22Rv1 (cell line): ENCODE measurements around the gene NFKB1.
"Not testable (repeated sequence)": the region's sequence is repeated elsewhere in the genome, so short reads cannot be mapped to it uniquely, and the experiment has no call there.

Source experiments
- ZFX ChIP-seq: fragments of 450-650 bp; IDR thresholded peaks from 2 replicates; pipeline ENCODE4 v1.6.1; 2017; ENCODE audit warnings: antibody characterized with exemption, borderline replicate concordance
- TF ChIP-seq, protein P1 (sequence below): fragments of 450-650 bp; IDR thresholded peaks from 2 replicates; pipeline ENCODE4 v1.5.1; 2017; ENCODE audit warnings: mild to moderate bottlenecking

DNA sequence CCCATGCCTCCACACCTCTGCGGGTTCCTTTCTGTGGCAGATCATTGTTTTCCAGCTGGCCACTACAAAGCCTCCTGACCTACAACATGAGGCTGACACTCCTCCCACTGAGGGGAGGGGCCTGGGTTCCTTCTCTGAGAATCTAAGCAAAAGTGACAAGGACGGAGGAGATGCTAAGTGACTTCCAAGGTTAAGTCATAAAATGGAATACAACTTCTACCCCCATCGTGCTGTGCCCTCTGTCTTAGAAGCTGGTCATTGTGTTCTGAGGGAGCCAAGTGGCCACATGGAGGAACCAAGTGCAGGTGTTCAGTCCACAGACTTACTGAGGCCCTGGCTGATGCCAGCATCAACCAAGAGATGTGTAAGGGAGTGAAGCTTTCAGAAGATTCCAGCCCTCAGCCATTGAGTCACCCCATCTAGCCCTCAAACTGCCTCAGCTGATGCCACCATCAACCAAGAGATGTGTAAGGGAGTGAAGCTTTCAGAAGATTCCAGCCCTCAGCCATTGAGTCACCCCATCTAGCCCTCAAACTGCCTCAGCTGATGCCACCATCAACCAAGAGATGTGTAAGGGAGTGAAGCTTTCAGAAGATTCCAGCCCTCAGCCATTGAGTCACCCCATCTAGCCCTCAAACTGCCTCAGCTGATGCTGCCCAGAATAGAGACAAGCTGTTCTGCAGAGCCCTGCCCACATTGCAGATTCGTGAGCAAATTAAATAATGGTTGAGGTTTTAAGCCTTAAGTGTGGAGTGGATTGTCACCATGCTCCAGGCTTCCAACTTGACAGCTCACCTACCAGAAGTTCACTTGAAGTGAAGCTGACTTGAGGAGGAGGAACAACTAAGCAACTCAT, 118.8 kb downstream of the NFKB1 start:
- TF ChIP-seq, protein P1, sequence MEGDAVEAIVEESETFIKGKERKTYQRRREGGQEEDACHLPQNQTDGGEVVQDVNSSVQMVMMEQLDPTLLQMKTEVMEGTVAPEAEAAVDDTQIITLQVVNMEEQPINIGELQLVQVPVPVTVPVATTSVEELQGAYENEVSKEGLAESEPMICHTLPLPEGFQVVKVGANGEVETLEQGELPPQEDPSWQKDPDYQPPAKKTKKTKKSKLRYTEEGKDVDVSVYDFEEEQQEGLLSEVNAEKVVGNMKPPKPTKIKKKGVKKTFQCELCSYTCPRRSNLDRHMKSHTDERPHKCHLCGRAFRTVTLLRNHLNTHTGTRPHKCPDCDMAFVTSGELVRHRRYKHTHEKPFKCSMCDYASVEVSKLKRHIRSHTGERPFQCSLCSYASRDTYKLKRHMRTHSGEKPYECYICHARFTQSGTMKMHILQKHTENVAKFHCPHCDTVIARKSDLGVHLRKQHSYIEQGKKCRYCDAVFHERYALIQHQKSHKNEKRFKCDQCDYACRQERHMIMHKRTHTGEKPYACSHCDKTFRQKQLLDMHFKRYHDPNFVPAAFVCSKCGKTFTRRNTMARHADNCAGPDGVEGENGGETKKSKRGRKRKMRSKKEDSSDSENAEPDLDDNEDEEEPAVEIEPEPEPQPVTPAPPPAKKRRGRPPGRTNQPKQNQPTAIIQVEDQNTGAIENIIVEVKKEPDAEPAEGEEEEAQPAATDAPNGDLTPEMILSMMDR = not testable (repeated sequence)
- not testable (repeated sequence) for TF ChIP-seq ZFX
